ENCODE measurements around the gene JPH2. TPM values are rescaled to one million over a fixed set of nuclear protein-coding genes. Genes with fewer than 3 reads are reported as not detected.

JPH2 gene
- total RNA-seq, 1 experiment from 2014 or later = 0.17 TPM

- Histone ChIP-seq H4K20me1 (ENCODE audit: insufficient read depth) (no peaks in the 10 kb centered on the region), H3K4me2 (ENCODE audit: low read length) (no peak overlapping the region), H3K4me1 (ENCODE audit: control insufficient read depth in 1 of 2, insufficient read depth in 2 of 2, low read length in 2 of 2) (peaks cover 7 to 19% of the 10 kb centered on the region in 2 experiments), H3K36me3 (ENCODE audit: control insufficient read depth in 1 of 2, insufficient read depth in 2 of 2, low read length in 2 of 2) (no peaks in the 10 kb centered on the region), H3K9ac (ENCODE audit: low read length) (no peak overlapping the region), H3K4me3 (replicated peaks in 1 of 2; ENCODE audit: low read depth in 1 of 2, low read length in 2 of 2) (no peak overlapping the region), H3K9me3 (ENCODE audit: control insufficient read depth in 1 of 2, insufficient read depth in 1 of 2, low read depth in 1 of 2, low read length in 2 of 2) (no peaks in the 10 kb centered on the region), H2AFZ (ENCODE audit: low read depth, low read length, poor library complexity, severe bottlenecking) (no peak overlapping the region), H3K79me2 (ENCODE audit: insufficient read depth, low read length) (no peaks in the 10 kb centered on the region), H3K27ac (ENCODE audit: low read depth, low read length) (no peak overlapping the region), H3K27me3 (ENCODE audit: insufficient read depth, low read length) (no peaks in the 10 kb centered on the region), H3K9me2 (ENCODE audit: insufficient read depth) (no peaks in the 10 kb centered on the region)
- TF ChIP-seq POLR2AphosphoS5 (IDR thresholded peaks at IDR 0.05; ENCODE audit: low read depth, low read length) = no peak
- no peak for TF ChIP-seq RAD21 (IDR thresholded peaks at IDR 0.05; ENCODE audit: low read depth)
- no peak for TF ChIP-seq SIN3A (IDR thresholded peaks at IDR 0.05; ENCODE audit: low read depth)
- no peak for TF ChIP-seq SP1 (IDR thresholded peaks at IDR 0.05; ENCODE audit: low read depth)
- TF ChIP-seq ZNF274 (IDR thresholded peaks at IDR 0.05; ENCODE audit: low read depth, low read length) = no peak
- no peak for TF ChIP-seq SRF (IDR thresholded peaks at IDR 0.05; ENCODE audit: low read depth)
- no peak for TF ChIP-seq YY1 (IDR thresholded peaks at IDR 0.05; ENCODE audit: extremely low read depth, insufficient replicate concordance, low read depth, low read length)
- TF ChIP-seq ELF1 (IDR thresholded peaks at IDR 0.05; ENCODE audit: borderline replicate concordance, low read depth) = no peak
- BruUV-seq (replicated peaks) = no TSS peak
- ChIA-PET POLR2A (no interaction called here), RAD21 (ENCODE audit: low non-redundant PET in 1 of 2, low total read pairs in 2 of 2, uncharacterized antibody in 2 of 2, unreplicated experiment in 2 of 2) (no interaction called here), CTCF (interaction anchor here (2.0 to 2.9 kb wide), 3 partner anchors 332 to 633 kb away, joined by 8 to 32 read pairs (median 8); no protein-coding TSS in a partner anchor)
- intact Hi-C loops (cut with micrococcal nuclease) = loop anchor here (2.0 to 10.0 kb wide), 3 partner anchors 167 to 633 kb away; partner anchors contain the start of gene TOX2
- ATAC-seq (no peak), DNase-seq (ENCODE audit: low read depth, low spot score) (no peak)
Measured at GRCh38 chr20:44081888-44082287, 105.1 kb downstream of the JPH2 start.

DNA sequence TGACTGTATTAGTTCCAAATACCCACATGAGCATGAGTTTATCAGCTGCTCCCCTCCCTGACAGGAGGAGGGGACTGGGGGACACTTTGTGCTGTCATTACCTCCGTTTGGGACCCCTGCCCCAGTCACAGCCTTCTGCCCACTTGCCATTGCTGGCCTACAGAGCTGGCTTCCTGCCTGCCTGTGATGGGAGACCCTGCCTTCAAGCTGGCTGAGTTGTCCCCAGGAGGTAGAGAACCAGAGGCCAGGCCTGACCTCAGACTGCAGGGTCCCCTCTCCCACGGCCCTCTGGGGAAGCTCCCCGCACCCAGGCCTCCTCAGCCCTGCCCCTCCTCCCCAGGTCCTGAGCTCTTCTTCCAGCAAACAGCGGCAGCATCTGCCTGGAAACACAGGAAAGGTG is 105.5 kb downstream of the JPH2 start:
- CTCF ChIA-PET = interaction anchor here (1.9 to 2.9 kb wide), 4 partner anchors 13 to 633 kb away, joined by 4 to 32 read pairs (median 8); no protein-coding TSS in a partner anchor
- RAD21 ChIA-PET (ENCODE audit: low non-redundant PET in 1 of 2, low total read pairs in 2 of 2, uncharacterized antibody in 2 of 2, unreplicated experiment in 2 of 2) = interaction anchor here in 1 of 2 experiments (2.2 kb wide), 1 partner anchor 332 kb away, joined by 18 read pairs; no protein-coding TSS in a partner anchor
- POLR2A ChIA-PET = no interaction called here
- Histone ChIP-seq H3K4me3 (replicated peaks in 1 of 2; ENCODE audit: low read depth in 1 of 2, low read length in 2 of 2) (no peak overlapping the region), H3K79me2 (ENCODE audit: insufficient read depth, low read length) (no peaks in the 10 kb centered on the region), H3K9me2 (ENCODE audit: insufficient read depth) (no peaks in the 10 kb centered on the region), H3K9ac (ENCODE audit: low read length) (no peak overlapping the region), H3K4me1 (ENCODE audit: control insufficient read depth in 1 of 2, insufficient read depth in 2 of 2, low read length in 2 of 2) (peaks cover 7 to 19% of the 10 kb centered on the region in 2 experiments), H3K4me2 (ENCODE audit: low read length) (no peak overlapping the region), H4K20me1 (ENCODE audit: insufficient read depth) (no peaks in the 10 kb centered on the region), H3K9me3 (ENCODE audit: control insufficient read depth in 1 of 2, insufficient read depth in 1 of 2, low read depth in 1 of 2, low read length in 2 of 2) (no peaks in the 10 kb centered on the region), H3K27ac (ENCODE audit: low read depth, low read length) (no peak overlapping the region), H3K27me3 (ENCODE audit: insufficient read depth, low read length) (no peaks in the 10 kb centered on the region), H3K36me3 (ENCODE audit: control insufficient read depth in 1 of 2, insufficient read depth in 2 of 2, low read length in 2 of 2) (no peaks in the 10 kb centered on the region), H2AFZ (ENCODE audit: low read depth, low read length, poor library complexity, severe bottlenecking) (no peak overlapping the region)
- intact Hi-C loops (cut with micrococcal nuclease) = loop anchor here (2.0 to 10.0 kb wide), 3 partner anchors 167 to 633 kb away; partner anchors contain the start of gene TOX2
- no peak for ATAC-seq
- BruUV-seq (replicated peaks) = no TSS peak
- DNase-seq (ENCODE audit: low read depth, low spot score) = no peak
- TF ChIP-seq POLR2AphosphoS5 (IDR thresholded peaks at IDR 0.05; ENCODE audit: low read depth, low read length) = no peak
- TF ChIP-seq, protein P1, sequence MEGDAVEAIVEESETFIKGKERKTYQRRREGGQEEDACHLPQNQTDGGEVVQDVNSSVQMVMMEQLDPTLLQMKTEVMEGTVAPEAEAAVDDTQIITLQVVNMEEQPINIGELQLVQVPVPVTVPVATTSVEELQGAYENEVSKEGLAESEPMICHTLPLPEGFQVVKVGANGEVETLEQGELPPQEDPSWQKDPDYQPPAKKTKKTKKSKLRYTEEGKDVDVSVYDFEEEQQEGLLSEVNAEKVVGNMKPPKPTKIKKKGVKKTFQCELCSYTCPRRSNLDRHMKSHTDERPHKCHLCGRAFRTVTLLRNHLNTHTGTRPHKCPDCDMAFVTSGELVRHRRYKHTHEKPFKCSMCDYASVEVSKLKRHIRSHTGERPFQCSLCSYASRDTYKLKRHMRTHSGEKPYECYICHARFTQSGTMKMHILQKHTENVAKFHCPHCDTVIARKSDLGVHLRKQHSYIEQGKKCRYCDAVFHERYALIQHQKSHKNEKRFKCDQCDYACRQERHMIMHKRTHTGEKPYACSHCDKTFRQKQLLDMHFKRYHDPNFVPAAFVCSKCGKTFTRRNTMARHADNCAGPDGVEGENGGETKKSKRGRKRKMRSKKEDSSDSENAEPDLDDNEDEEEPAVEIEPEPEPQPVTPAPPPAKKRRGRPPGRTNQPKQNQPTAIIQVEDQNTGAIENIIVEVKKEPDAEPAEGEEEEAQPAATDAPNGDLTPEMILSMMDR (IDR thresholded peaks at IDR 0.05 in 2 of 3, conservative IDR thresholded peaks at IDR 0.05 in 1 of 3; ENCODE audit: borderline replicate concordance in 1 of 3, insufficient read depth in 1 of 3, low read depth in 2 of 3, low read length in 2 of 3) = no peak
- no peak for TF ChIP-seq FOSL1 (IDR thresholded peaks at IDR 0.05; ENCODE audit: low read depth)
- no peak for TF ChIP-seq JUND (IDR thresholded peaks at IDR 0.05)
- no peak for TF ChIP-seq SRF (IDR thresholded peaks at IDR 0.05; ENCODE audit: low read depth)
- TF ChIP-seq, protein P2, sequence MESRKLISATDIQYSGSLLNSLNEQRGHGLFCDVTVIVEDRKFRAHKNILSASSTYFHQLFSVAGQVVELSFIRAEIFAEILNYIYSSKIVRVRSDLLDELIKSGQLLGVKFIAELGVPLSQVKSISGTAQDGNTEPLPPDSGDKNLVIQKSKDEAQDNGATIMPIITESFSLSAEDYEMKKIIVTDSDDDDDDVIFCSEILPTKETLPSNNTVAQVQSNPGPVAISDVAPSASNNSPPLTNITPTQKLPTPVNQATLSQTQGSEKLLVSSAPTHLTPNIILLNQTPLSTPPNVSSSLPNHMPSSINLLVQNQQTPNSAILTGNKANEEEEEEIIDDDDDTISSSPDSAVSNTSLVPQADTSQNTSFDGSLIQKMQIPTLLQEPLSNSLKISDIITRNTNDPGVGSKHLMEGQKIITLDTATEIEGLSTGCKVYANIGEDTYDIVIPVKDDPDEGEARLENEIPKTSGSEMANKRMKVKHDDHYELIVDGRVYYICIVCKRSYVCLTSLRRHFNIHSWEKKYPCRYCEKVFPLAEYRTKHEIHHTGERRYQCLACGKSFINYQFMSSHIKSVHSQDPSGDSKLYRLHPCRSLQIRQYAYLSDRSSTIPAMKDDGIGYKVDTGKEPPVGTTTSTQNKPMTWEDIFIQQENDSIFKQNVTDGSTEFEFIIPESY (IDR thresholded peaks at IDR 0.05; ENCODE audit: extremely low read depth, insufficient replicate concordance, low read length) = no peak
- TF ChIP-seq SIN3A (IDR thresholded peaks at IDR 0.05; ENCODE audit: low read depth) = no peak
- TF ChIP-seq EGR1 (IDR thresholded peaks at IDR 0.05; ENCODE audit: low read depth) = no peak
- TF ChIP-seq POLR2A (IDR thresholded peaks at IDR 0.05; ENCODE audit: borderline replicate concordance, extremely low read depth, insufficient read depth, insufficient read length) = no peak
- TF ChIP-seq RAD21 (IDR thresholded peaks at IDR 0.05; ENCODE audit: low read depth) = no peak
- no peak for TF ChIP-seq TCF7L2 (IDR thresholded peaks at IDR 0.05; ENCODE audit: borderline replicate concordance, extremely low read depth, insufficient read depth, insufficient read length)
- no peak for TF ChIP-seq CEBPB (IDR thresholded peaks at IDR 0.05; ENCODE audit: low read depth)
- TF ChIP-seq, protein P3, sequence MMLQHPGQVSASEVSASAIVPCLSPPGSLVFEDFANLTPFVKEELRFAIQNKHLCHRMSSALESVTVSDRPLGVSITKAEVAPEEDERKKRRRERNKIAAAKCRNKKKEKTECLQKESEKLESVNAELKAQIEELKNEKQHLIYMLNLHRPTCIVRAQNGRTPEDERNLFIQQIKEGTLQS (IDR thresholded peaks at IDR 0.05) = no peak
